HFF-Myc (cell line): ENCODE results near the gene C2CD4D.
"Not testable (repeated sequence)": the region's sequence is repeated elsewhere in the genome, so short reads cannot be mapped to it uniquely, and the experiment has no call there.

Source experiments
- DNase-seq: peaks from one replicate; pipeline ENCODE4 v3.0.0-alpha.2; 2011; ENCODE audit warnings: low read depth; ENCODE audit errors: extremely low read depth
- H3K4me3 ChIP-seq: replicated peaks from 2 replicates; pipeline ENCODE4 v1.5.1; 2011; ENCODE audit warnings: low read depth, mild to moderate bottlenecking, control low read depth, low read length
- TF ChIP-seq, protein P1 (sequence below): IDR thresholded peaks from 2 replicates; pipeline ENCODE4 v1.5.1; 2012; ENCODE audit warnings: mild to moderate bottlenecking, low read depth, low read length, control low read depth; ENCODE audit errors: missing control alignments

Gene C2CD4D

DNA sequence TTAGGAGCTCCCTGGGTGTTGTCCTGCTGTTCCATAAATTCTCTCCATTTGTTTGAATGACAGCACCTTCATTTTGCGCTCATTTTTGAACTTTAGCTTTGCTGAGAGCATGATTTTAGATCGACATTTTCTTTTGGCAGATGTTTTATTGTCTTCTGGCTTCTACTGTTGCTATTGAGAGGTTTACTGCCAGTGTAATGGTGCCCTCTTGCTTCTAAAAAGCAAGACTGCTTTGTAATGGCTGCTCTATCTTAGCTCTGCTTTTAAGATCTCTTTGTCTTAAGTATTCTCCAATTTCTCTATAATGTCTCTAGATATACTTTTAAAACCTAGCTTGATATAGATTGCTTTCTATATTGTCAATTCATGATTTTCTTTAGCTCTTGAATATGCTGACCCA is 41.9 kb upstream of the C2CD4D start:
- H3K4me3 ChIP-seq: no peak overlapping the region
- TF ChIP-seq, protein P1, sequence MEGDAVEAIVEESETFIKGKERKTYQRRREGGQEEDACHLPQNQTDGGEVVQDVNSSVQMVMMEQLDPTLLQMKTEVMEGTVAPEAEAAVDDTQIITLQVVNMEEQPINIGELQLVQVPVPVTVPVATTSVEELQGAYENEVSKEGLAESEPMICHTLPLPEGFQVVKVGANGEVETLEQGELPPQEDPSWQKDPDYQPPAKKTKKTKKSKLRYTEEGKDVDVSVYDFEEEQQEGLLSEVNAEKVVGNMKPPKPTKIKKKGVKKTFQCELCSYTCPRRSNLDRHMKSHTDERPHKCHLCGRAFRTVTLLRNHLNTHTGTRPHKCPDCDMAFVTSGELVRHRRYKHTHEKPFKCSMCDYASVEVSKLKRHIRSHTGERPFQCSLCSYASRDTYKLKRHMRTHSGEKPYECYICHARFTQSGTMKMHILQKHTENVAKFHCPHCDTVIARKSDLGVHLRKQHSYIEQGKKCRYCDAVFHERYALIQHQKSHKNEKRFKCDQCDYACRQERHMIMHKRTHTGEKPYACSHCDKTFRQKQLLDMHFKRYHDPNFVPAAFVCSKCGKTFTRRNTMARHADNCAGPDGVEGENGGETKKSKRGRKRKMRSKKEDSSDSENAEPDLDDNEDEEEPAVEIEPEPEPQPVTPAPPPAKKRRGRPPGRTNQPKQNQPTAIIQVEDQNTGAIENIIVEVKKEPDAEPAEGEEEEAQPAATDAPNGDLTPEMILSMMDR: no peak
- no peak for DNase-seq

DNA sequence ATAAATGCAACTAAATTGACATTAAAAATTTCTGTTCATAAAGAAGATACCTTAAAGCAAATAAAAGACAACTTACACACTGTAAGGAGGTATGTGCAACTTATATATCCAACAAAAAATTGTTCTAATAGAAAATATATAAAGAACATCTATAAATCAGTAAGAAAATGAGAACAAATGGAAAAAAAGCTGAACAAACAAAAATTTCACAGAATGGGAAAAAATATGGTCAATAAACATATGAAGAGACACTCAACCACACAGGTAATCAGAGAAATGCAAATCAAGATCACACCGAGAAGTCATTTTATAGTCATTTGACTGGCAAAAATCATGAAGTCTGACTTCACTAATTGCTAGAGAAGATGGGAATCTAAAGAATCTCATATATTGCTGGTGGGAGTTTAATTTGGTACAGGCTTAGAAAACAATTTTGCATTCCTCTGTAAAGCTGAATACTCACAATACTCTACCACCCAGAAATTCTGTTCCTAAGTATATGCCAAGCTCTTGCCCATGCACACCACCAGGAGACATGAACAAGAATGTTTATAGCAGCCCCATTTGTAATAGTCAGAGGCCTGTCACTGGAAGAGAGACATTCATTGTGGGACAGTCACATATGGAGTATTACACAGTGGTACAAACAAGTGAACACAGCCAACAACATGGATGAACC is 35.9 kb upstream of the C2CD4D start:
- DNase-seq: no peak
- no peak overlapping the region for H3K4me3 ChIP-seq
- TF ChIP-seq, protein P1: no peak

- not testable (repeated sequence) for H3K4me3 ChIP-seq, DNase-seq
Observed at GRCh38 chr1:151872776-151873175, 33.2 kb upstream of the C2CD4D start.

- DNase-seq: no peak
Observed at GRCh38 chr1:151871284-151872030, 31.8 kb upstream of the C2CD4D start.

GRCh38 chr1:151868486-151868885 is 28.9 kb upstream of the C2CD4D start:
- H3K4me3 ChIP-seq: no peak overlapping the region
- no peak for DNase-seq
- TF ChIP-seq, protein P1: no peak

More at GRCh38 chr1:151871284-151872030, 31.8 kb upstream of the C2CD4D start:
- no peak overlapping the region for H3K4me3 ChIP-seq
- TF ChIP-seq, protein P1: no peak

DNA sequence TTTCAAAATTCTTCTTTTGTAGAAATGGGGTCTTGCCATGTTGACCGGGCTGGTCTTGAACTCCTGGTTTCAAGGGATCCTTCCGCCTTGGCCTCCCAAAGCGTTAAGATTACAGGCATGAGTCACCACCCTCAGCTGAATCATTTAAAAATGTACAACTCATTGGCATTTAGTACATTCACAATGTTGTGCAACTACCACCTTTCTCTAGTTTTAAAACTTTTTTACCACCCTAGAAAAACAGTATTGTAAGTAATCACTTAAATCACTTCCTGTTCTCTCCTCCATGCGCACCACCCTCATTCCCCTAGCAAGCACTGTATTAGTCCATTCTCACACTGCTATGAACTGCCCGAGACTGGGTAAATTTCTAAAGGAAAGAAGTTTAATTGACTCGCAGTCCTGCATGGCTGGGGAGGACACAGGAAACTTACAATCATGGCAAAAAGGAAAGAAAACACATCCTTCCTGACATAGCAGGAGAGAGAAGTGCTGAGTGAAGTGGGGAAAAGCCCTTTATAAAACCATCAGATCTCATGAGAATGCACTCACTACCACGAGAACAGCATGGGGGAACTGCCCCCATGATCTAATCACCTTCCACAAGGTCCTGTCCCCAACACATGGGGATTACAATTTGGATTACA is 28.3 kb upstream of the C2CD4D start:
- TF ChIP-seq, protein P1: no peak
- DNase-seq: no peak
- H3K4me3 ChIP-seq: no peak overlapping the region

DNA sequence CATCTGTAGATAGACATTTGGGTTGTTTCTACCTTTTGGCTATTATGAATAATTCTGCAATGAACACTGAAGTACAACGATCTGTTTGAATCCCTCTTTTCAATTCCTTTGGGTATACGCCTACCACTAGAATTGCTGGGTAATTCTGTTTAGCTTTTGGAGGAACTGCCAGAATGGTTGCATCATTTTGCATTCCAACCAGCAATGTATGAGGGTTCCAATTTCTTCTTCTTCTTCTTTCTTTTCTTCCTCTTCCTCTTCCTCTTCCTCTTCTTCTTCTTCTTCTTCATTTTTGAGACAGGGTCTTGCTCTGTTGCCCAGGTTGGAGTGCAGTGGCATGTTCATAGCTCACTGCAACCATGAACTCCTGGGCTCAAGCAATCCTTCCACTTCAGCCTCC is 27.7 kb upstream of the C2CD4D start:
- DNase-seq: no peak
- TF ChIP-seq, protein P1: no peak
- no peak overlapping the region for H3K4me3 ChIP-seq
